Lower lobe of right lung (tissue), 2 donors: ENCODE measurements around the gene MRPS2. TPM values are rescaled to one million over a fixed set of nuclear protein-coding genes. Genes with fewer than 3 reads are reported as not detected.

Experiments used
- ATAC-seq, 2 donors: fragments of 200-7000 bp; cut with Tn5 transposase; one replicate each; pipeline ENCODE4 v1.9.1; 2020 to 2022; ENCODE audit warnings: mild to moderate bottlenecking in 2 of 2, moderate library complexity in 2 of 2
- DNase-seq: peaks from one replicate; pipeline ENCODE4 v3.0.0-alpha.2; 2020
- H3K27ac ChIP-seq: fragments of 200-600 bp; one replicate; pipeline ENCODE4 v1.8.0; 2022
- H3K27me3 ChIP-seq: fragments of 200-600 bp; one replicate; pipeline ENCODE4 v1.8.0; 2022; ENCODE audit warnings: low read depth
- H3K36me3 ChIP-seq: fragments of 200-600 bp; one replicate; pipeline ENCODE4 v1.8.0; 2022; ENCODE audit warnings: mild to moderate bottlenecking
- H3K4me1 ChIP-seq: fragments of 200-600 bp; one replicate; pipeline ENCODE4 v1.8.0; 2022
- H3K4me3 ChIP-seq: fragments of 200-600 bp; one replicate; pipeline ENCODE4 v1.8.0; 2022; ENCODE audit warnings: mild to moderate bottlenecking
- H3K9me3 ChIP-seq: fragments of 200-600 bp; one replicate; pipeline ENCODE4 v1.8.0; 2022
- CTCF ChIP-seq: fragments of 200-600 bp; IDR thresholded peaks from one replicate; pipeline ENCODE4 v1.8.0; 2022; ENCODE audit warnings: antibody characterized with exemption, mild to moderate bottlenecking
- intact Hi-C: fragments of 100-400 bp; cut with DNase I; formaldehyde crosslinking; loops from one replicate; pipeline ENCODE4 v1.11.0; 2022
- total RNA-seq: library from RNA; stranded (reverse); fragmentation: NEBNext Ultra II Directional; extraction: Animal tissue kit (Norgen Biotek cat#: 25700); gene quantifications from one replicate; pipeline ENCODE4 v1.2.1, GENCODE V29; 2021
- donor health status: DM: no; HTN: yes; CAD: no; lungs with severe emphysema.

MRPS2 gene
- total RNA-seq, 1 donor from 2014 or later: 21.9 TPM

GRCh38 chr9:135499326-135500070, 984 bp upstream of the MRPS2 start:
- DNase-seq (peak; percentile 97), ATAC-seq (peak; percentile 90 to 94)
- Histone ChIP-seq H3K9me3 (no peaks in the 10 kb centered on the region), H3K4me1 (peaks cover 21% of the 10 kb centered on the region), H3K27me3 (no peaks in the 10 kb centered on the region), H3K27ac (peak overlapping the region; percentile 83), H3K36me3 (peaks cover 24% of the 10 kb centered on the region), H3K4me3 (peak overlapping the region; percentile 79)
- peak; percentile 8 for TF ChIP-seq CTCF
- intact Hi-C loops: no loop called here

- peak overlapping the region; percentile 79 for H3K4me3 ChIP-seq
- peak; percentile 30 to 34 for ATAC-seq
- no peaks in the 10 kb centered on the region for H3K27me3 ChIP-seq
- no peaks in the 10 kb centered on the region for H3K9me3 ChIP-seq
- H3K27ac ChIP-seq: peak overlapping the region; percentile 83
- no peak for TF ChIP-seq CTCF
- DNase-seq: no peak
- peaks cover 21% of the 10 kb centered on the region for H3K4me1 ChIP-seq
- peaks cover 30% of the 10 kb centered on the region for H3K36me3 ChIP-seq
- intact Hi-C loops: no loop called here
These were observed 384 bp upstream of the MRPS2 start for GRCh38 chr9:135500071-135500524.

GRCh38 chr9:135501261-135502167, 1.0 kb downstream of the MRPS2 start:
- intact Hi-C loops: no loop called here
- peaks cover 35% of the 10 kb centered on the region for H3K36me3 ChIP-seq
- peaks cover 21% of the 10 kb centered on the region for H3K4me1 ChIP-seq
- no peak for TF ChIP-seq CTCF
- peak; percentile 79 for DNase-seq
- peak overlapping the region; percentile 79 for H3K4me3 ChIP-seq
- ATAC-seq: no peak
- peak overlapping the region; percentile 83 for H3K27ac ChIP-seq
- H3K27me3 ChIP-seq: no peaks in the 10 kb centered on the region
- no peaks in the 10 kb centered on the region for H3K9me3 ChIP-seq

GRCh38 chr9:135502168-135502872, 1.8 kb downstream of the MRPS2 start:
- H3K27me3 ChIP-seq: no peaks in the 10 kb centered on the region
- H3K36me3 ChIP-seq: peaks cover 35% of the 10 kb centered on the region
- intact Hi-C loops: no loop called here
- no peak for TF ChIP-seq CTCF
- ATAC-seq (no peak), DNase-seq (peak; percentile 35)
- no peak overlapping the region for H3K27ac ChIP-seq
- H3K9me3 ChIP-seq: no peaks in the 10 kb centered on the region
- peak overlapping the region; percentile 79 for H3K4me3 ChIP-seq
- H3K4me1 ChIP-seq: peaks cover 21% of the 10 kb centered on the region

- Histone ChIP-seq H3K27ac (no peak overlapping the region), H3K4me3 (no peak overlapping the region), H3K9me3 (no peaks in the 10 kb centered on the region), H3K36me3 (peaks cover 35% of the 10 kb centered on the region), H3K4me1 (peaks cover 21% of the 10 kb centered on the region), H3K27me3 (no peaks in the 10 kb centered on the region)
- intact Hi-C loops: no loop called here
- DNase-seq (peak; percentile 33), ATAC-seq (no peak)
- no peak for TF ChIP-seq CTCF
These were observed 2.4 kb downstream of the MRPS2 start for GRCh38 chr9:135502873-135503321.
